DOHH2 (cell line): Measurements from ENCODE around the gene TLR9.

ENCODE experiments used
- H3F3A ChIP-seq: fragments of 200-600 bp; sonication (generic), shearing (Covaris generic); 2 replicates; pipeline ENCODE4 v1.6.0; 2016; ENCODE audit warnings: antibody characterized with exemption, mild to moderate bottlenecking; ENCODE audit not compliant: control insufficient read depth, insufficient read depth
- H3K27ac ChIP-seq: fragments of 200-600 bp; sonication (generic); 2 replicates; pipeline ENCODE4 v1.5.1; 2014; ENCODE audit warnings: low read depth, mild to moderate bottlenecking, low read length, moderate library complexity
- H3K27me3 ChIP-seq: fragments of 200-600 bp; sonication (generic); 2 replicates; pipeline ENCODE4 v1.6.1; 2014; ENCODE audit warnings: mild to moderate bottlenecking, low read length, mixed read lengths; ENCODE audit not compliant: control insufficient read depth
- H3K36me3 ChIP-seq: fragments of 200-600 bp; sonication (generic); 2 replicates; pipeline ENCODE4 v1.6.1; 2014; ENCODE audit warnings: mild to moderate bottlenecking, low read length, moderate library complexity, mixed read lengths; ENCODE audit not compliant: control insufficient read depth
- H3K4me1 ChIP-seq: fragments of 200-600 bp; sonication (generic); 2 replicates; pipeline ENCODE4 v1.6.1; 2014; ENCODE audit warnings: mild to moderate bottlenecking, low read length, mixed read lengths; ENCODE audit not compliant: control insufficient read depth
- H3K4me2 ChIP-seq: fragments of 200-600 bp; sonication (generic); 2 replicates; pipeline ENCODE4 v1.6.0; 2014; ENCODE audit warnings: mild to moderate bottlenecking, low read length, moderate library complexity
- H3K4me3 ChIP-seq: fragments of 200-600 bp; sonication (generic); 2 replicates; pipeline ENCODE4 v1.5.1; 2014; ENCODE audit warnings: mild to moderate bottlenecking, low read length, mixed read lengths
- H3K79me2 ChIP-seq: fragments of 200-600 bp; sonication (generic); 2 replicates; pipeline ENCODE4 v1.6.1; 2014; ENCODE audit warnings: mild to moderate bottlenecking, low read length, mixed read lengths; ENCODE audit not compliant: control insufficient read depth
- H3K9me2 ChIP-seq: fragments of 200-600 bp; sonication (generic); replicated peaks from 2 replicates; pipeline ENCODE4 v1.6.1; 2014; ENCODE audit warnings: mild to moderate bottlenecking, low read length, mixed read lengths; ENCODE audit not compliant: control insufficient read depth
- H3K9me3 ChIP-seq: fragments of 200-600 bp; sonication (generic); 2 replicates; pipeline ENCODE4 v1.6.1; 2014; ENCODE audit warnings: antibody characterized with exemption, low read length, mixed read lengths; ENCODE audit not compliant: control insufficient read depth, insufficient read depth
- H4K20me1 ChIP-seq: fragments of 200-600 bp; sonication (generic); 2 replicates; pipeline ENCODE4 v1.6.0; 2014; ENCODE audit warnings: low read depth, mild to moderate bottlenecking, antibody characterized with exemption, low read length, moderate library complexity; ENCODE audit not compliant: control insufficient read depth, insufficient read depth
- EZH2phosphoT487 ChIP-seq: fragments of 200-600 bp; sonication (generic); IDR thresholded peaks from 2 replicates; pipeline ENCODE4 v1.6.1; 2017; ENCODE audit warnings: borderline replicate concordance, mild to moderate bottlenecking, antibody characterized with exemption, low read length, moderate library complexity, mixed read lengths
- TF ChIP-seq, protein P1 (sequence below): fragments of 200-600 bp; sonication (generic); IDR thresholded peaks from one replicate; pipeline ENCODE4 v1.5.1; 2014; ENCODE audit warnings: antibody characterized with exemption, mild to moderate bottlenecking, low read depth, low read length; ENCODE audit not compliant: poor library complexity, severe bottlenecking

The TLR9 gene

DNA sequence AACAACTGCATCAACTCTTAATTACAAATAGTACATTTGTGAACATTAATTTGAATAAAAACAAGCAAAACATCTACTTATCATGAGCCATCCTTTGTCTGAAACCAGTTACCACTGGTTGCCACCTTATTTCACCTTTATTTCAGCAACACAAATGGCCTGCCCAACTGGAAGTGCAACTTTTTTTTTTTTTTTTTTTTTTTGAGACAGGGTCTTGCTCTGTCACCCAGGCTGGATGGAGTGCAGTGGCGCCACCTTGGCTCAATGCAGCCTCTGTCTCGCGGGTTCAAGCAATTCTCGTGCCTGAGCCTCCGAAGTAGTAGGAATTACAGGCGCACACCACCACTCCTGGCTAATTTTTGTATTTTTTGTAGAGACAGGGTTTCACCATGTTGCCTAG lies 39.9 kb upstream of the TLR9 start:
- no peaks in the 10 kb centered on the region; the same call in 1 of the 2 replicates for H4K20me1 ChIP-seq

DNA sequence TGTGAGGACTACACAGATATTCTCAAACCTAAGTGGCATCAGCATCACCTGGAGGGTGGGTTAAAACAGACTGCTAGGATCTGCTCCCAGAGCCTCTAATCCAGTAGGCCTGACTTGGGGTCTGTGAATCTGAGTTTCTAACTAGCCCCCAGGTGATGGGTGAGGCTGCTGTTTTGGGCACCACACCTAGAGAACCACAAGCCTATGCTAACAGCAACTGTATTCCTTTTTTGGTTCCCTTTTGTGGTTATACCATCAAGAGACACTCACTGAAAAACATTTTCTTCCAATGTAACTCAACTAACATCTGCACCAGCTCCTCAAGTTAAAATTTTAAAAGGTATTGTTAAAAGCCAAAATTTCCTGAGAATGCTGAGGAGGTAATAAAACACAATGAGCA lies 37.0 kb upstream of the TLR9 start:
- H3K9me3 ChIP-seq, result no peaks in the 10 kb centered on the region
- no peak overlapping the region for H3K4me3 ChIP-seq
- H3F3A ChIP-seq, result 0 out of 2 replicates have a peak, but pooled peaks cover 3% of the 10 kb centered on the region
- peaks cover under 1% of the 10 kb centered on the region; the same call in 1 of the 2 replicates for H3K4me1 ChIP-seq
- TF ChIP-seq EZH2phosphoT487, result no peak
- TF ChIP-seq, protein P1, sequence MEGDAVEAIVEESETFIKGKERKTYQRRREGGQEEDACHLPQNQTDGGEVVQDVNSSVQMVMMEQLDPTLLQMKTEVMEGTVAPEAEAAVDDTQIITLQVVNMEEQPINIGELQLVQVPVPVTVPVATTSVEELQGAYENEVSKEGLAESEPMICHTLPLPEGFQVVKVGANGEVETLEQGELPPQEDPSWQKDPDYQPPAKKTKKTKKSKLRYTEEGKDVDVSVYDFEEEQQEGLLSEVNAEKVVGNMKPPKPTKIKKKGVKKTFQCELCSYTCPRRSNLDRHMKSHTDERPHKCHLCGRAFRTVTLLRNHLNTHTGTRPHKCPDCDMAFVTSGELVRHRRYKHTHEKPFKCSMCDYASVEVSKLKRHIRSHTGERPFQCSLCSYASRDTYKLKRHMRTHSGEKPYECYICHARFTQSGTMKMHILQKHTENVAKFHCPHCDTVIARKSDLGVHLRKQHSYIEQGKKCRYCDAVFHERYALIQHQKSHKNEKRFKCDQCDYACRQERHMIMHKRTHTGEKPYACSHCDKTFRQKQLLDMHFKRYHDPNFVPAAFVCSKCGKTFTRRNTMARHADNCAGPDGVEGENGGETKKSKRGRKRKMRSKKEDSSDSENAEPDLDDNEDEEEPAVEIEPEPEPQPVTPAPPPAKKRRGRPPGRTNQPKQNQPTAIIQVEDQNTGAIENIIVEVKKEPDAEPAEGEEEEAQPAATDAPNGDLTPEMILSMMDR, result no peak
- H3K9me2 ChIP-seq, result no peaks in the 10 kb centered on the region
- H3K27ac ChIP-seq, result no peak overlapping the region
- peaks cover 96% of the 10 kb centered on the region for H3K36me3 ChIP-seq
- H3K27me3 ChIP-seq, result no peaks in the 10 kb centered on the region
- H3K79me2 ChIP-seq, result peaks cover 68% of the 10 kb centered on the region
- H3K4me2 ChIP-seq, result no peak overlapping the region
- H4K20me1 ChIP-seq, result no peaks in the 10 kb centered on the region; the same call in 1 of the 2 replicates

More for the DNA sequence above, 39.9 kb upstream of the TLR9 start:
- H3K4me3 ChIP-seq, result no peak overlapping the region
- H3K4me2 ChIP-seq, result no peak overlapping the region
- H3K9me3 ChIP-seq, result no peaks in the 10 kb centered on the region
- H3K79me2 ChIP-seq, result peaks cover 86% of the 10 kb centered on the region
- H3K27ac ChIP-seq, result no peak overlapping the region
- no peaks in the 10 kb centered on the region for H3K4me1 ChIP-seq
- TF ChIP-seq, protein P1, result peak; percentile 33
- no peak for TF ChIP-seq EZH2phosphoT487
- H3K27me3 ChIP-seq, result no peaks in the 10 kb centered on the region
- H3F3A ChIP-seq, result no peaks in the 10 kb centered on the region
- H3K36me3 ChIP-seq, result peaks cover 95% of the 10 kb centered on the region
- no peaks in the 10 kb centered on the region for H3K9me2 ChIP-seq

DNA sequence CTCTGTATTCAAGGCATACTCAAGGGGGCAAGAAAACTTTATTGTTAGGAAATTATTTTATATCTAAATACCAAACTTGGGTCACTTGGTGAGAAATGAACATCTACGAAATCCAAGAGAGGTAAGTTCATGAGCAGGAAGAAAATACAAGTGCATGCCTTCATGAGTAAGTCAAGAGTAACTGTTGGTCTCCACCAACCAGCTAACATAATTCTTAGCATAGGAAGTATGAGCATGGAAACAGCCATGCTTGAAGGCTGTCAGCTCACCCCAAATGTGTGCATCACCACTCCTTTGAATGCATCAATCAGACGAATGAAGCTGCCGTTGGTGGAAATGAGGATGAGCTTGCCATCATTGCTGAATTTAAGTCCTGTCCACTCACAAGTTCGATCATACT lies 34.0 kb upstream of the TLR9 start:
- H3K4me1 ChIP-seq, result peaks cover 29% of the 10 kb centered on the region
- peaks cover 11% of the 10 kb centered on the region; the same call in 1 of the 2 replicates for H4K20me1 ChIP-seq
- peaks cover 12% of the 10 kb centered on the region for H3F3A ChIP-seq
- H3K79me2 ChIP-seq, result peaks cover 57% of the 10 kb centered on the region
- no peak overlapping the region for H3K4me3 ChIP-seq
- H3K4me2 ChIP-seq, result no peak overlapping the region
- H3K9me2 ChIP-seq, result no peaks in the 10 kb centered on the region
- H3K9me3 ChIP-seq, result no peaks in the 10 kb centered on the region
- H3K27ac ChIP-seq, result no peak overlapping the region
- H3K36me3 ChIP-seq, result peaks cover 98% of the 10 kb centered on the region
- no peaks in the 10 kb centered on the region for H3K27me3 ChIP-seq
- TF ChIP-seq EZH2phosphoT487, result no peak
- TF ChIP-seq, protein P1, result no peak

DNA sequence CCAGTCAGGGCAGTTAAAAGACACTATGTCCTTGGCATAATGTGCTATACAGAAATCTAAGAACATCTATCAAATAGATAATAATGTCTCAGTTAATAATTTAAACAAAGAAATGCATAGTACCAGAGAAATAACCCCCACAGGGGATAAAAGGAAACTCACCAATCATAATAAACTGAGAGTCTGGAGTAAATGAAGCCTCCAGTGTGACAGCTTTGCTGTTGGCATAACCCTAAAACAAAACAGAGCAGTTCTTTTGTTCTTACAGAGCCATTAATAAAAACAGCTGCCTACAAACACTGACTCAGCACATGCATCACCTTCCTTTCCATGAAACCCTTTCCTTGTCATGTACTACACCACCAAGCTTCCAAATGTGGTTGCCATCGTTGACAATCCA lies 33.6 kb upstream of the TLR9 start:
- peaks cover 14% of the 10 kb centered on the region for H3F3A ChIP-seq
- no peaks in the 10 kb centered on the region for H3K27me3 ChIP-seq
- no peak for TF ChIP-seq EZH2phosphoT487
- H3K27ac ChIP-seq, result no peak overlapping the region
- peaks cover 34% of the 10 kb centered on the region for H3K4me1 ChIP-seq
- no peaks in the 10 kb centered on the region for H3K9me3 ChIP-seq
- peaks cover 98% of the 10 kb centered on the region for H3K36me3 ChIP-seq
- H3K79me2 ChIP-seq, result peaks cover 52% of the 10 kb centered on the region
- no peak overlapping the region for H3K4me2 ChIP-seq
- no peaks in the 10 kb centered on the region for H3K9me2 ChIP-seq
- no peak overlapping the region for H3K4me3 ChIP-seq
- H4K20me1 ChIP-seq, result peaks cover 12% of the 10 kb centered on the region; the same call in 1 of the 2 replicates
